Mesenteric fat pad (tissue), 1 donor: ENCODE data around the gene LCN1. TPM values are rescaled to one million over a fixed set of nuclear protein-coding genes. Genes with fewer than 3 reads are reported as not detected.

Experiments
- DNase-seq: peaks from one replicate; pipeline ENCODE4 v3.0.0-alpha.2; 2020; ENCODE audit warnings: low spot score
- total RNA-seq: library from RNA; stranded (reverse); fragmentation: NEBNext Ultra II Directional; extraction: Animal tissue kit (Norgen Biotek cat#: 25700); gene quantifications from one replicate; pipeline ENCODE4 v1.2.1, GENCODE V29; 2021
- donor health status: DM: yes; HTN: yes; CAD: no.

Gene LCN1
- total RNA-seq, 1 donor from 2014 or later, result 2.3 TPM

DNA sequence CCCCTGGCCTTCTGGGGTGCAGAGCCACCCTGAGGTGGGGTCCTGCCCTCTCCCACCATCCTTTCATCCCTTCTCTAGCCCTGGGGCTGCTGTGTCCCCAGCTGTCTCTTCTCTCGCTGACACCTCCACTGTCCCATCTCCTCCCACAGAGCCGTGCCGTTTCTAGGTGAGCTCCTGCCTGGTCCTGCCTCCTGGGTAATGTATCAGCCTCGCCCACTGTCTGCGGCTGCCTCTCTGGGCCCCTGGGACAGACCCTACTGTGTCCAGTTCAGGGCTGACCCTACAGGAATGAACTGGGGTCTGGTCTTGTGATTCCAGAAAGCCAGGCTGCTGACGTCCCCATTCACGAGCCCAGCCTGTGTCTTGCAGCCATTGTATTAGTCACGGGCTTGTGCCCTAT is 44.4 kb downstream of the LCN1 start:
- DNase-seq, result no peak

DNA sequence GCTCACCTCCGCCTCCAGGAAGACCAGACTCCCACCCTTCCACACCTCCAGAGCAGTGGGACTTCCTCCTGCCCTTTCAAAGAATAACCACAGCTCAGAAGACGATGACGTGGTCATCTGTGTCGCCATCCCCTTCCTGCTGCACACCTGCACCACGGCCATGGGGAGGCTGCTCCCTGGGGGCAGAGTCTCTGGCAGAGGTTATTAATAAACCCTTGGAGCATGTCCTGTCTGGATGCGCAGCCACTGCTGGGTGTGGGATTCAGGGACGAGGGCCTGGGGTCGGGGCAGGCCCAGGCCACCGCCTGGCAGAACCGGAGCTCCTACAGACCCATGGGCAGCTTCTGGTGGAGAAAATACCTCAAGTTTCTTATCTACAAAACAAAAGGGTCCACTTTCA is 45.3 kb downstream of the LCN1 start:
- DNase-seq, result no peak

GRCh38 chr9:135567311-135567710 is 46.1 kb downstream of the LCN1 start:
- peak; percentile 51 for DNase-seq

DNA sequence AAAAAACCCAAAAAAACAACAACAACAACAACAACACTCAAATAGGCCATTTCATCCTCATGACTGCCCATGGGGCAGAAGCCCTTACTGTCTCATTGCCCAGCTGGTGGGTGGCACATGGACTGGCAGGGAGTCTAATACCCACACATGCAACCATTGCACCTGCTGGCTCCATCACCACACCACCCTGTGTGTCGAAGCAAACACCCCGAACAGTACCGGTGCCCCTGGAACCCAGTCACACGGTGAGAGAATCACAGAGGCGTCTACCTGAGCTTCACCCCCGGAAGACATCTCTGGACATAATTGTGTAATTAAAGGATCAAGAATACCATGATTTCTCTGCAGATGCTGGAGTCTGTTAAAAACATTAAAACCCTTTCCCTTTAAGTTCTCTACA is 46.8 kb downstream of the LCN1 start:
- peak; percentile 62 for DNase-seq

DNA sequence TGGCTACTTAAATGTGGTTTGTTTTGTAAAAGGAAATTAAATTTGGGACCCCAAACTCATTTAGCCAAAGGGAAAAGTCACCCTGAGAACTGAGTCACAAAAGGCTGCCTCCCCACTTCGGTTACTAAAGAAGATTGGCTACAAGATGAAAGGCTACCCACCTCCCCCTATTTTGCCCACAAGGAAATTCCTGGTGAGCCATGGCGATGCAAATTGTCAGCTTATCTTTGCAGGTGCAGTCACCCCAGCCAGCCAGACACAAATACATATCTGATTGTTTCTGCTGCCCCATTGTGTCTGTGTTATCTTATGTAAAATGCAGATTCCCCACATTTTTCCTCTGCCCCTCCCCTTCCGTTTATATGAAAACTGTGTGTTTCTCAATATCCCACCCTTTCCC is 49.2 kb downstream of the LCN1 start:
- no peak for DNase-seq

- no peak for DNase-seq
Measured at GRCh38 chr9:135572233-135572632, 51.0 kb downstream of the LCN1 start.

DNA sequence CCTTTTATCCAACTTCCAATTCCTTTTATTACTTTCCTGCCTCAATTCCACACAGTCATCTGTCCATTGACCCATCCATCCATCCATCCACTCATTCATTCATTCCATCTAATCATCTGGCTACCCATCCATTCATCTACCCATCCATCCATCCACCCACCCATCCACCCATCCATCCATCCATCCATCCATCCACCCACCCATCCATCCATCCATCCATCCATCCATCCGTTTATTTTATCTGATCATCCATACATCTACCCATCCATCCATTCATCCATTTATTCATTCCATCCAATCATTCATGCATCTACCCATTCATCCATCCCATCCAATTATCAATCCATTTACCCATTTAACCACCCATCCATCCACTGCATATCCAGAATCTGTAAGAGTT is 51.9 kb downstream of the LCN1 start:
- no peak for DNase-seq

- no peak for DNase-seq
Measured at GRCh38 chr9:135574331-135574730, 53.1 kb downstream of the LCN1 start.

DNA sequence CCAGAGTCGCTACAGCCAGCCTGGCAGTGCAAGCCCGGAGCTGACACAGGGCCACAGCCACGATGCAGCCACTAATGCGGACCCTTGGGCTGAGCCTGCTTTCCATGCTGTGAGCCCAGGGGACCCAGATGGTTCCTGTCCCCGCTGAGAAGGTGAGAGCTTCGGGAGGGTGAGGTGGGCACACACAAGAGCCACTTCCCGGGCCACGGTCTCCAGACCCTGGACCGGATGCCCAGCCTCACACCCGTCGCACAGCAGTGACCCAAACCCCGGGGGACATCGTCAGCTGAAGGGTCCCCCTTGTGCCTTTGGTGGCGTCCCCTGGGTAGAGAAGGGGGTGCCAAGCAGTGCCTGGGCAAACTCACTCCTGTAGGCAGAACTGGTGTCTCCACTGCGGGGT is 53.7 kb downstream of the LCN1 start:
- no peak for DNase-seq

Other genes with a start within 250 kb of the LCN1 start
- gene PPP1R26, start 41.7 kb upstream of the LCN1 start, total RNA-seq, result 10.6 TPM
- gene MRPS2, start 20.8 kb upstream of the LCN1 start, total RNA-seq, result 25.9 TPM
- gene OBP2A, start 24.7 kb downstream of the LCN1 start, total RNA-seq, result not detected
- gene PAEP, start 40.3 kb downstream of the LCN1 start, total RNA-seq, result not detected
- gene GLT6D1, start 118.1 kb downstream of the LCN1 start, total RNA-seq, result not detected
- not detected for gene LCN9, start 141.9 kb downstream of the LCN1 start, total RNA-seq
- not detected for gene SOHLH1, start 178.0 kb downstream of the LCN1 start, total RNA-seq
- gene KCNT1, start 180.7 kb downstream of the LCN1 start, total RNA-seq, result 0.06 TPM